Endothelial cell of umbilical vein (primary cell): ENCODE results near the gene GABRA4.

ENCODE experiments used
- FOS ChIP-seq: IDR thresholded peaks from 2 replicates; pipeline ENCODE4 v1.6.1; 2011; ENCODE audit warnings: mild to moderate bottlenecking, low read length, moderate library complexity, borderline replicate concordance; ENCODE audit not compliant: insufficient read depth
- MYC ChIP-seq: IDR thresholded peaks from one replicate; pipeline ENCODE4 v1.6.1; 2011; ENCODE audit warnings: mild to moderate bottlenecking, low read depth, low read length
- POLR2A ChIP-seq: IDR thresholded peaks from 2 replicates; pipeline ENCODE4 v1.6.1; 2012; ENCODE audit warnings: low read depth, mild to moderate bottlenecking, control low read depth, low read length
- POLR2AphosphoS5 ChIP-seq: IDR thresholded peaks from 2 replicates; pipeline ENCODE4 v1.6.1; 2012; ENCODE audit warnings: low read depth, mild to moderate bottlenecking, control low read depth, low read length, moderate library complexity; ENCODE audit not compliant: insufficient read depth
- TF ChIP-seq, protein P1 (sequence below), 2 donors: IDR thresholded peaks; 1 replicate in 1 of 2; 2 replicates in 1 of 2; pipeline ENCODE4 v1.5.1; 2011; ENCODE audit warnings: low read length in 2 of 2, mild to moderate bottlenecking in 2 of 2, moderate library complexity in 2 of 2, control low read depth in 1 of 2, inconsistent platforms in 1 of 2, low read depth in 1 of 2; ENCODE audit not compliant: insufficient read depth in 1 of 2; ENCODE audit errors: extremely low read depth in 1 of 2
- TF ChIP-seq, protein P2 (sequence below): IDR thresholded peaks from 2 replicates; pipeline ENCODE4 v1.6.1; 2011; ENCODE audit not compliant: insufficient read depth, insufficient read length

DNA sequence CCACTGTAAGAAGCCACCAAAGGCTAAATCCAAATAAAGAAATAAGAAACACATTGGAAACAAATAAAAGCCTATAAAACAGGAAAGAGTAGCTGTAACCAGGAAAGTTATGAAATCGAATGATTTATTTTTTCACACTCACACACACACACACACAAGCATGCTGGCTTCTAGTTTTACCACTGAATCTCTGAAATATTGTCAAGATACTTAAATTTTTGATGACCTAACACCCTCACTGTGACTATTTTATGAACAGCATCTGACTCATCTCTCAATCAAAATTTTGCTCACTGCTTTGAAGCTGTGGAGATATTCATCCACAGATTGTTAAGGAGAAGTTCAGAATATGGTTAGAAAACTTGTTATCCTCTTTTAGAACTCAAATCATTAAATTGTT is 24.1 kb upstream of the GABRA4 start:
- TF ChIP-seq POLR2A, result no peak
- TF ChIP-seq, protein P1, sequence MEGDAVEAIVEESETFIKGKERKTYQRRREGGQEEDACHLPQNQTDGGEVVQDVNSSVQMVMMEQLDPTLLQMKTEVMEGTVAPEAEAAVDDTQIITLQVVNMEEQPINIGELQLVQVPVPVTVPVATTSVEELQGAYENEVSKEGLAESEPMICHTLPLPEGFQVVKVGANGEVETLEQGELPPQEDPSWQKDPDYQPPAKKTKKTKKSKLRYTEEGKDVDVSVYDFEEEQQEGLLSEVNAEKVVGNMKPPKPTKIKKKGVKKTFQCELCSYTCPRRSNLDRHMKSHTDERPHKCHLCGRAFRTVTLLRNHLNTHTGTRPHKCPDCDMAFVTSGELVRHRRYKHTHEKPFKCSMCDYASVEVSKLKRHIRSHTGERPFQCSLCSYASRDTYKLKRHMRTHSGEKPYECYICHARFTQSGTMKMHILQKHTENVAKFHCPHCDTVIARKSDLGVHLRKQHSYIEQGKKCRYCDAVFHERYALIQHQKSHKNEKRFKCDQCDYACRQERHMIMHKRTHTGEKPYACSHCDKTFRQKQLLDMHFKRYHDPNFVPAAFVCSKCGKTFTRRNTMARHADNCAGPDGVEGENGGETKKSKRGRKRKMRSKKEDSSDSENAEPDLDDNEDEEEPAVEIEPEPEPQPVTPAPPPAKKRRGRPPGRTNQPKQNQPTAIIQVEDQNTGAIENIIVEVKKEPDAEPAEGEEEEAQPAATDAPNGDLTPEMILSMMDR (IDR thresholded peaks at IDR 0.05; ENCODE audit: extremely low read depth in 1 of 2, insufficient read depth in 1 of 2, low read depth in 1 of 2, low read length in 2 of 2), result no peak
- TF ChIP-seq FOS, result no peak
- TF ChIP-seq, protein P2, sequence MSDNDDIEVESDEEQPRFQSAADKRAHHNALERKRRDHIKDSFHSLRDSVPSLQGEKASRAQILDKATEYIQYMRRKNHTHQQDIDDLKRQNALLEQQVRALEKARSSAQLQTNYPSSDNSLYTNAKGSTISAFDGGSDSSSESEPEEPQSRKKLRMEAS, result no peak
- TF ChIP-seq MYC, result no peak
- no peak for TF ChIP-seq POLR2AphosphoS5
